IMR-90 (cell line): Measurements from ENCODE around the gene NUB1. TPM values are rescaled to one million over a fixed set of nuclear protein-coding genes. Genes with fewer than 3 reads are reported as not detected.

Experiments used
- ATAC-seq: fragments of 200-7000 bp; cut with Tn5 transposase; 2 replicates; pipeline ENCODE4 v1.9.1; 2020; ENCODE audit warnings: low read depth, mild to moderate bottlenecking, moderate library complexity
- BruUV-seq: library from RNA; stranded (reverse); fragments of 400-500 nt; replicated peaks from 2 replicates; lab custom pipeline; 2021; lab: Mats Ljungman, UMichigan
- CTCF ChIA-PET: fragments of 300-600 bp; formaldehyde crosslinking; extraction: SDS; loops from one replicate; lab custom pipeline; 2021; ENCODE audit warnings: antibody characterized with exemption; lab: Yijun Ruan, JAX
- POLR2A ChIA-PET: fragments of 300-600 bp; sonication (Branson Sonifier 250); formaldehyde crosslinking; loops from one replicate; lab custom pipeline; 2022; ENCODE audit warnings: antibody characterized with exemption; ENCODE audit not compliant: unreplicated experiment; lab: Charles Lee
- DNase-seq: peaks from one replicate; pipeline ENCODE4 v3.0.0; 2013
- H2AFZ ChIP-seq: replicated peaks from 2 replicates; pipeline ENCODE3; 2013; ENCODE audit warnings: low read length, mild to moderate bottlenecking; ENCODE audit not compliant: poor library complexity
- H2AK5ac ChIP-seq: 2 replicates; pipeline ENCODE4 v1.6.1; 2013; ENCODE audit warnings: low read depth, low read length, inconsistent platforms
- H2AK9ac ChIP-seq: replicated peaks from 2 replicates; pipeline ENCODE3; 2013; ENCODE audit warnings: mild to moderate bottlenecking, low read depth, low read length, moderate library complexity; ENCODE audit not compliant: poor library complexity
- H2BK120ac ChIP-seq: 2 replicates; pipeline ENCODE4 v1.6.1; 2013; ENCODE audit warnings: low read depth, low read length, inconsistent platforms
- H2BK15ac ChIP-seq: 3 replicates; pipeline ENCODE4 v1.6.1; 2013; ENCODE audit warnings: low read depth, low read length, inconsistent platforms
- H2BK20ac ChIP-seq: 2 replicates; pipeline ENCODE4 v1.6.1; 2013; ENCODE audit warnings: low read depth, mild to moderate bottlenecking, inconsistent platforms, low read length, moderate library complexity
- H2BK5ac ChIP-seq: 2 replicates; pipeline ENCODE4 v1.6.1; 2013; ENCODE audit warnings: mild to moderate bottlenecking, low read depth, low read length, inconsistent platforms; ENCODE audit not compliant: poor library complexity, severe bottlenecking
- H3K14ac ChIP-seq: replicated peaks from 2 replicates; pipeline ENCODE4 v1.6.1; 2013; ENCODE audit warnings: low read depth, low read length, inconsistent platforms
- H3K18ac ChIP-seq: 2 replicates; pipeline ENCODE4 v1.6.1; 2013; ENCODE audit warnings: low read depth, low read length, control low read depth
- H3K23ac ChIP-seq: 2 replicates; pipeline ENCODE4 v1.6.1; 2013; ENCODE audit warnings: low read depth, low read length, inconsistent platforms
- H3K27ac ChIP-seq: 2 replicates; pipeline ENCODE4 v1.5.1; 2013; ENCODE audit warnings: mild to moderate bottlenecking, control low read depth, low read length; ENCODE audit not compliant: insufficient read depth
- H3K27me3 ChIP-seq: 2 replicates; pipeline ENCODE4 v1.6.1; 2013; ENCODE audit warnings: low read length; ENCODE audit not compliant: control insufficient read depth, insufficient read depth
- H3K36me3 ChIP-seq: 2 replicates; pipeline ENCODE4 v1.6.1; 2013; ENCODE audit warnings: low read length, mixed read lengths; ENCODE audit not compliant: control insufficient read depth, insufficient read depth
- H3K4ac ChIP-seq: 2 replicates; pipeline ENCODE4 v1.6.1; 2013; ENCODE audit warnings: low read depth, low read length, inconsistent platforms
- H3K4me1 ChIP-seq: 2 replicates; pipeline ENCODE4 v1.6.1; 2013; ENCODE audit warnings: low read length, mixed read lengths; ENCODE audit not compliant: control insufficient read depth, insufficient read depth
- H3K4me2 ChIP-seq: 2 replicates; pipeline ENCODE4 v1.6.1; 2013; ENCODE audit warnings: low read depth, mild to moderate bottlenecking, control low read depth, low read length, moderate library complexity
- H3K4me3 ChIP-seq: 2 replicates; pipeline ENCODE4 v1.5.1; 2013; ENCODE audit warnings: low read depth, mild to moderate bottlenecking, control low read depth, low read length, moderate library complexity; ENCODE audit not compliant: insufficient read depth
- H3K56ac ChIP-seq: 2 replicates; pipeline ENCODE4 v1.6.1; 2013; ENCODE audit warnings: low read length, inconsistent platforms; ENCODE audit not compliant: insufficient read depth; ENCODE audit errors: extremely low read depth
- H3K79me1 ChIP-seq, 2 experiments: 2 replicates each; pipeline ENCODE4 v1.6.1; 2013; ENCODE audit warnings: low read length in 2 of 2, inconsistent platforms in 1 of 2, low read depth in 1 of 2
- H3K9ac ChIP-seq: 2 replicates; pipeline ENCODE4 v1.6.1; 2013; ENCODE audit warnings: low read depth, low read length, control low read depth
- H3K9me1 ChIP-seq: 2 replicates; pipeline ENCODE4 v1.6.1; 2013; ENCODE audit warnings: low read length, inconsistent platforms; ENCODE audit not compliant: insufficient read depth
- H3K9me3 ChIP-seq: 2 replicates; pipeline ENCODE4 v1.6.1; 2013; ENCODE audit warnings: low read length; ENCODE audit not compliant: control insufficient read depth, insufficient read depth
- H4K20me1 ChIP-seq: 2 replicates; pipeline ENCODE4 v1.6.1; 2013; ENCODE audit warnings: low read length, inconsistent platforms; ENCODE audit not compliant: insufficient read depth
- H4K5ac ChIP-seq: 2 replicates; pipeline ENCODE4 v1.6.1; 2013; ENCODE audit warnings: mild to moderate bottlenecking, low read depth, low read length, control low read depth
- H4K8ac ChIP-seq, 2 experiments: 2 replicates each; pipeline ENCODE4 v1.6.1; 2013; ENCODE audit warnings: low read depth in 2 of 2, low read length in 2 of 2, control low read depth in 1 of 2, inconsistent platforms in 1 of 2
- H4K91ac ChIP-seq: 2 replicates; pipeline ENCODE4 v1.6.1; 2013; ENCODE audit warnings: low read depth, low read length, inconsistent platforms; ENCODE audit not compliant: insufficient read depth
- FOS ChIP-seq: fragments of 150-350 bp; IDR thresholded peaks from 2 replicates; pipeline ENCODE4 v1.6.1; 2016; ENCODE audit warnings: low read depth, low read length
- MAZ ChIP-seq: IDR thresholded peaks from 2 replicates; pipeline ENCODE4 v1.6.1; 2012; ENCODE audit warnings: low read depth, mild to moderate bottlenecking, low read length, improper control_type of control experiment, moderate library complexity, borderline replicate concordance
- RAD21 ChIP-seq: IDR thresholded peaks from 2 replicates; pipeline ENCODE4 v1.6.1; 2012; ENCODE audit warnings: low read length, improper control_type of control experiment
- RFX5 ChIP-seq: IDR thresholded peaks from 2 replicates; pipeline ENCODE4 v1.8.0; 2012; ENCODE audit warnings: low read depth, mild to moderate bottlenecking, low read length, moderate library complexity
- WGBS, 2 experiments: methylation state at CpG; one replicate each; pipeline versions ENCODE4 v1.1.5 to v1.1.7; 2013; ENCODE audit warnings: missing lambda C conversion rate in 2 of 2; ENCODE audit not compliant: insufficient read length in 1 of 2; ENCODE audit errors: extremely low coverage in 2 of 2; 5-methylcytosine and 5-hydroxymethylcytosine counted together
- dilution Hi-C: fragments of 300-500 bp; cut with HindIII; formaldehyde crosslinking; loops from one replicate; pipeline ENCODE4 v1.14.3; 2018; ENCODE audit warnings: low sequenced_read_pairs; ENCODE audit not compliant: unreplicated experiment
- in situ Hi-C: fragments of 300-500 bp; cut with MboI; formaldehyde crosslinking; loops from 3 replicates; pipeline ENCODE4 v1.14.3; 2019; ENCODE audit warnings: low sequenced_read_pairs, inconsistent platforms, mixed read lengths
- intact Hi-C: fragments of 100-400 bp; cut with micrococcal nuclease; formaldehyde crosslinking; loops from 2 replicates; pipeline ENCODE4 v1.10.0; 2022
- polyA plus RNA-seq, 3 experiments: library from polyadenylated mRNA; depleted of rRNA; stranded (reverse); fragments of >200 nt; gene quantifications; 2 replicates each; pipeline ENCODE4 v1.2.3, GENCODE V29; 2012; ENCODE audit warnings: low replicate concordance in 1 of 3
- total RNA-seq: library from RNA; depleted of rRNA; stranded (reverse); fragments of >200 nt; gene quantifications from 2 replicates; pipeline ENCODE4 v1.2.3, GENCODE V29; 2012
- TF ChIP-seq, protein P1 (sequence below): fragments of 150-350 bp; IDR thresholded peaks from 2 replicates; pipeline ENCODE4 v1.6.1; 2017; ENCODE audit warnings: mild to moderate bottlenecking, antibody characterized with exemption, low read length, low read depth

NUB1 gene
- total and polyA plus RNA-seq, 2 of the 4 experiments (the other 2 are of a cell fraction): 20.1 to 29.7 TPM

DNA sequence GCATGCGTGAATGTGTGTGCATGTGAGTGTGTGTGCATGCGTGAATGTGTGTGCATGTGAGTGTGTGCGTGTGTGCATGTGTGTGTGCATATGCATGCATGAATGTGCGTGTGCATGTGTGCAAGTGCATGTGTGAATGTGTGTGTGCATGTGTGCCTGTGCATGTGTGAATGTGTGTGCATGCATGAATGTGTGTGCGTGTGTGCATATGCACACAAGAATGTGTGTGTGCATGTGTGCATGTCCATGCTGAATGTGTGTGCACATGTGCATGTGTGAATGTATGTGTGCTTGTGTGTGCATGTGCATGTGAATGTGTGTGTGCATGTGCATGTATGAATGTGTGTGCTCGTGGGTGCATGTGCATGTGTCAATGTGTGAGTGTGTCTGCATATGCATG is 42.1 kb upstream of the NUB1 start:
- no peak for ATAC-seq
- no peaks in the 10 kb centered on the region for H3K79me1 ChIP-seq

More for the DNA sequence above, 42.1 kb upstream of the NUB1 start:
- Histone ChIP-seq H3K36me3 (no peaks in the 10 kb centered on the region), H2AK5ac (no peak overlapping the region), H3K56ac (no peak overlapping the region), H4K8ac (no peak overlapping the region), H4K5ac (no peak overlapping the region), H3K18ac (no peak overlapping the region), H4K20me1 (no peaks in the 10 kb centered on the region; the same call in 1 of the 2 replicates), H3K4ac (no peak overlapping the region), H3K27me3 (peaks cover 36% of the 10 kb centered on the region), H2AFZ (no peak overlapping the region), H3K9ac (no peak overlapping the region), H3K4me2 (no peak overlapping the region), H3K4me1 (peaks cover 3% of the 10 kb centered on the region; the same call in 1 of the 2 replicates), H2BK120ac (no peak overlapping the region), H4K91ac (no peak overlapping the region), H2BK5ac (no peak overlapping the region), H3K4me3 (no peak overlapping the region), H2AK9ac (no peak overlapping the region), H2BK15ac (no peak overlapping the region), H3K27ac (no peak overlapping the region), H3K14ac (no peak overlapping the region), H2BK20ac (no peak overlapping the region), H3K23ac (no peak overlapping the region), H3K9me1 (peaks cover 6% of the 10 kb centered on the region; the same call in 1 of the 2 replicates), H3K9me3 (peaks cover 12% of the 10 kb centered on the region)
- in situ Hi-C loops (no loop called here), intact Hi-C loops (no loop called here), dilution Hi-C loops (no loop called here)
- DNase-seq: no peak
- 94% methylated on average over 6 of the region's 6 CpGs; no CpG with 5 or more reads in 1 of the 2 experiments for WGBS, 2 experiments
- POLR2A ChIA-PET: no interaction called here
- no TSS peak for BruUV-seq
- CTCF ChIA-PET: interaction anchor here (0.6 kb wide), 1 partner anchor 84 kb away, joined by 4 read pairs; no protein-coding TSS in a partner anchor
- TF ChIP-seq MAZ (no peak), FOS (no peak), RFX5 (no peak), RAD21 (no peak)
- TF ChIP-seq, protein P1, sequence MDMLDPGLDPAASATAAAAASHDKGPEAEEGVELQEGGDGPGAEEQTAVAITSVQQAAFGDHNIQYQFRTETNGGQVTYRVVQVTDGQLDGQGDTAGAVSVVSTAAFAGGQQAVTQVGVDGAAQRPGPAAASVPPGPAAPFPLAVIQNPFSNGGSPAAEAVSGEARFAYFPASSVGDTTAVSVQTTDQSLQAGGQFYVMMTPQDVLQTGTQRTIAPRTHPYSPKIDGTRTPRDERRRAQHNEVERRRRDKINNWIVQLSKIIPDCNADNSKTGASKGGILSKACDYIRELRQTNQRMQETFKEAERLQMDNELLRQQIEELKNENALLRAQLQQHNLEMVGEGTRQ: no peak
